GM12892 (cell line): Measurements from ENCODE around the gene TRAPPC2.

Source experiments
- POLR2A ChIP-seq: IDR thresholded peaks from 2 replicates; pipeline ENCODE4 v1.6.1; 2011; ENCODE audit warnings: low read depth, low read length, control low read depth
- POLR2AphosphoS5 ChIP-seq: IDR thresholded peaks from 2 replicates; pipeline ENCODE4 v1.6.1; 2011; ENCODE audit warnings: low read depth, low read length, control low read depth
- TAF1 ChIP-seq: IDR thresholded peaks from 2 replicates; pipeline ENCODE4 v1.6.1; 2011; ENCODE audit warnings: low read depth, mild to moderate bottlenecking, control low read depth, low read length, borderline replicate concordance

DNA sequence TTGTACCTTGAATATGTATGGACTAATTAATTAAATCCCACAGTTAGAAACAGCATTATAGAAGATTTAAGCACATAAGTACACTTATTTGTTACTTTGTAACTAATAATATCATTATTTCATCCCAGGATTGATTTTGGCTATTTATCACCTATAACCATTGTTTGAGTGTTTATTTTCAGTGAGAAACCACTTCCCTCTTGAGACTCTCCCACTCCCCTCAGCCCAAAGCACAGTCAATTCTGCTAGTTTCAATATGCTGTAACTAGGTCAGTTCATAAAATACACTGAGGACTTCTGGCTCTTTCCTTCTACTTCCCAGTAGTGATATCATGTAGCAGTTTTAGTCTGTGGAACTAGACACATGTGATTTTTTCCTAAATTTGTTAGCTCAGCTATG is 16.4 kb upstream of the TRAPPC2 start:
- TF ChIP-seq TAF1 (no peak), POLR2A (no peak), POLR2AphosphoS5 (no peak)
